ENCODE measurements around the gene PARD3.

PARD3 gene

DNA sequence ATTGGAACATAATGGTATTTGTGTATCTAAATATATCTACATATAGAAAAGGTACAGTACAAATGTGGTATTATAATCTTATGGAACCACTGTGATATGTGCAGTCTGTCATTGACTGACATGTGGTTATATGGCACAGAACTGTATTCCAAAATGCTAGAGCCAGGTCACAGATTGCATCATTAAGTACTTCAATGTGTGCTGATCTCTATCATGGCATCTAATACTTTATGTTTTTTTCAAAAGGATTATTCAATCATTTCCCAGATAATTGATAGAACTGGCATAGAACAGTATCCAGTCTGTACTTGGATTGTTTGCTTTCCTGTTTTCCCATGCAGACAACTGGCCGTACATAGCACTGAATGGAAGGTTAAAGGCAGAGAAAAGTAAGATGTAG, 662.7 kb downstream of the PARD3 start:
- no peak for DNase-seq

DNA sequence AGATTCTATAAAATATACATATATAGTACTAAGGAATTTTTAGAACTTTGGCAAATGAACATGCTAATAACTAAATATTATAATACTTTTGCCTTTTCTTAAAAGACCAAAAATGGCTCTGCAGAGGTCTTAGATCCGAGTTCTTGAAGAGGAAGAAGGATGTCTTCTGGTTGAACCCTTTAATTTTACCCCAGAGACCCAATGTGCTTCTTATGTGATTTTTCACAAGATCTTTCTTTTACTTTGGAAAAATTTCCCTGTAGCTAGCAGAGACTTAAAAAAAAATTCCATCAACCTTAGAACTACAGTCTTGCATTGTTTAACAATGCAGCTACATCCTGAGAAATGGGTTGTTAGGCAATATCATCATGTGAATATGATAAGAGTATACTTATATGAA, 663.2 kb downstream of the PARD3 start:
- no peak for DNase-seq

DNA sequence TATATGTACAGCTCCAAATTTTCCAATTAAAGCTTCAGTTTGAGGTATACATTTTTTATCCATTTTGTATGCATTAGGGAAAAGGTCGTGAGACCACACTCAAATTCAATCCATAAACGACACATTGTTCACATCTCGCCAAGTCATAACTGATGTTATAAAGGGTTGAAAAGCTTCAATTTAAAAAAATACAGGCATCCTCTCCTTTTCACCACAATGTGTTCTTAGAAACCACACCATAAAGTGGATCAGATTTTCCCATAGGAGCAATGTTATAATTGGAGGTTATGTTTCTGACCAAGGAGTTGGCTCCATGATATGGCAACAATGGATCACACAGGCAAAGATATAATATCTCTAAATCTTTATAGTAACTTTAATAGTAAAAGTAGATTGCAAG, 663.6 kb downstream of the PARD3 start:
- DNase-seq = no peak

DNA sequence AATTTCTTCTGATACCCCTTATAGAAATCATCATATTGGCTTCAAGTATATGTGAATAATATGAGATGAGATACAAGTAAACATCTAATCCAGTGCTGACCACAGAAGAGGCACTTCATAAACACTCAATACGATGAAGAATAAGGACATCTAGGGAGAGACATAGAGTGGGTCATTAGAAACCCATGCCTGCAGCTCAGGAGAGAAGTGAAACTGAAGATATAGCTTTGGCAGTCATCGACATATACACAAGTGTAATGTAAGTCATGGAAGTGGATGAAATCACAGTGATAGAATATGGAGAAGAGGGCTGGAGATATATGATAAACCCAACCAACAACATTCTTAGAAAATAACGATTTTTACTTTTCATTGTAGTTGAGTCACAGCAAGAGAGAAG, 665.0 kb downstream of the PARD3 start:
- no peak for DNase-seq

DNA sequence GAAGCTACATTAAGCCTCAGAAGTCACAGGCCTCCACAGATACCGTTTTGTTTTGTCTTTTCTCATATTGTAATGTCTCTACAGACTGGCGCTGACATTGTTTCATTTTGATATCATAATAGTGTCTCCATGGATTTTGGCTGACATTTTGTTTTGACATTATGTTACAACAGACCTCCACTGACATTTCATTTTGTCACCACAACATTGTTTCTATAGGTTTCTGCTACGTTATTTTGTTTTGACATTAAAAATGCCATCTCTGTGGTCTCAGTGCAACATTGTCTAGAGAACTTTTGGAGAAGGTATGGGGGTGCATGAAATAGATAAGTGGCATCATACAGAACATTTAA, 666.8 kb downstream of the PARD3 start:
- DNase-seq = no peak

DNA sequence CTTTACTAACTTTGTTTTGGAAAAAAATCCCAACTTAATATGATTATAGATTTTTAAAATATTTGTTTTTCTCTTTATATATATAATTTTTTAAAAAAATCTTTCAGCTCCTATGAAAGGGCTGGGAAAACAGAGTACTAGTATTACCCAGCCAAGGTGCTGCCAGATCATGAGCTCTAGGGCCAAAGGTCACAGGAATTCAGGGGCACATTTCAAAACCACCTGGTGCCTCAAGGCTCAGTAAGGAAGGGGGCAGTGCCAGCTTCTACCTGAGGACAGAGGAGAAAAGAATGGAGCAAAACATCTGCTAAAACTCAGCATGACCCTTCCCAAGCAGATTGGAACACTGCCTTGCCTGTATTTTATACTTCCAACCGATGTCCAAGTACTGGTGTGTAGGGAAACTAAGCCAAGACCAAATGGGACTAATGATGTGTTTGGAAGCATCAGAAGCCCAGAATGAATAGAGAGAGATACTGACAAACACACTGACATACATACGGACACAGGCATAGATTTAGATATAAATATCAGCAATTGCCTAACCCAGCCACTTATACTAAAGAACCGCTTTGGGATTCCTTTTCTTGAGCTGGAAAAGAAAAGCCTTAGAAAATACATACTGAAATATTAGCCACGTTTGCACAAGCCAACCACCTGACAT, 667.3 kb downstream of the PARD3 start:
- DNase-seq = no peak

DNA sequence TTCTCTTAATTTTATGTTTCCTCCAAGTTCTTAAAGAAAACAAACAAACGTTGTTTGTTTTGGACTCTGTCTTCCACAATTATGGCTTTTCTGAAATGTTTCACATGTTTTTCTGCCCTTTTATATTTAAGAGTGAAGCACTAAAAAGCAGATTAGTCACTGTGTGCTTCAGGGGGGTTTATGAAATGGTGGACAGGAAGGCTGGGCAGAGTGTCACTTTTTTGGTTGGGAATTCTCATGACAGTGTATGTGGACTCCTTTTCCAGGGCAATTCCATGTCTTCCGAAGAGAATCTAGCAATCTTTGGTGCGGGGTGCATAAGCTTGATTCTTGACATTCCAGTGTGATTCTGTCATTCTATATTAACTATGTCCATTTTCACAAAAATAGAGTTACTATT, 669.4 kb downstream of the PARD3 start:
- DNase-seq = no peak

DNA sequence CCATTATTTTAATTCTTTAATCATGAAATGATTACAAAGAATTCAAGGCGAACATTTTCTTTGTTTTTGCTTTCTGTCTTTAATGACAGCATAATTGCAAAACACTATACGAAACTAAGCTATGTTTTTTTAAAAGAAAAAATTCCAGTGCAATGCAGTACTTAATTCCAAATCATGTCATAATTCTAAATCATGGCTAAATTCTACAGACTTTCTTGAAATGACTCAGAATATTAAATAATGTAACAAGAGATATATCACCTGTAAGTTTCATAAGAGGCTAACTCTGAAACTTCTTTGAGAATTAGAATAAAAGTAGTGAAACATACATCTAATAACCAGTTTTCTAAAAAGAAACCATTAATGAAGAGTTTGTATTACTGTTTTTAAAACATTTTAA, 671.6 kb downstream of the PARD3 start:
- no peak for DNase-seq

DNA sequence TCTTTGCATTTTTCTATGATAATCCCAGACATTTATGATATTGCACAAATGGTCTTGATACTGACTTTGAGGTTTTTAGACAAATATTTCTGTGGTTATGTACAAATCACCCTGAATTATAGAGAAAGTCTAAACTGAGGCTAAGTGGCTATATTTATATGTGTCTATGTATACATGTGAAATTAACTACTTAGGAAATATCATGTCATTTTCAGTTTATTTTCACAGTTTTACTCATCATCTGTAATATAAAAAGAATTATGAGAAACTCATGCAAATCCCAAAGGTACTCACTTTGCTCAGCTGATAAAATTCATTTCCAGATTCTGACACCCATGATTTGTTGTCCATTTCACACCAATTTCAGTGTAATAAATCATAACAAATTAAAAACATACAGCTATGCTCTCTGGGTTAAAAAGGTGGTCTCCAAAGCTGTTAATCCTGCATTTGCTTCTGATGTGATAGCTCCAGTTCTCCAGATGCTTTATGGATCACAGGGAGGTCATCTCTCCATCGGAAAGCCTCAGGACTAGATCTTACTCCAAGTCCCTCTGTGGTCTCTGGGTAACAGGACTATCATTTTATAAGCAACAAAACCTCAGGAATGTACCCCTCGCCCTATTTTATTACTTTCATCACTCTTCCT, 673.9 kb downstream of the PARD3 start:
- DNase-seq = no peak

DNA sequence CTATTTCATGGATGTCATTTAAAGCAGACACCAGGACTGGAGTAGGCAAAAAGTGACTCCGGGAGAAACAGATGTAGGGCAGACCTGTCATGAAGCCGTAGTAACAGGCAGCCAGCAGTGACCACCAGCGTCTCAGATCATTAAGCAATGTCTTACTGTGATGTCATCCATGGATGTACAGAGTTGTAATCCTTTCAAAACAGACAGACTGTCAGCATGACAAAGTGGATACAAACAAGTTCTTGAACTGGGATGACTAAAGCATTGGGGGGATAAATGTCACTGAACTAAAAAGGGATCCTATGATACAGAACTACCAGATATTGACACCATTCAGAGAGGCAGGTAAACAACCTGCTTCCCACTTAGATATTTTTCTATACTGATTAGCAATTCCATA, 675.5 kb downstream of the PARD3 start:
- no peak for DNase-seq

DNA sequence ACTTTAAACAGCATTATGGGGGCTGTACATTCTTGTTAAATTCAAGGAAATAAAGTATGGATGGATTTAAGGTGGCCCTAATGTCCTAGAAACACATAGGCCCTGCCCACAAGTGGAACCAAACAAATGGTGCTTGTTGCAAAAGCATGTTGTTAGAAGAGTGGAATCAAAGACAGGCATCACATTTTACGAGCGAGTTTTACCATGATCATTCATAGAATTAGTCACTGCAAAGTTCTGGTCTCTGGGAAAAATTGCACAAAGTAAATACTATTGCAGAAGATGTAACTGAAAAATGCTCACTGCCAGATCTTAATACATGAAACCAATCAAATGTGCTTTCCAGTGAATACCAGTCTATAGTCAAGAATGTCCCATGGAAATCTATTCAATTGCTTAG, 677.1 kb downstream of the PARD3 start:
- no peak for DNase-seq

DNA sequence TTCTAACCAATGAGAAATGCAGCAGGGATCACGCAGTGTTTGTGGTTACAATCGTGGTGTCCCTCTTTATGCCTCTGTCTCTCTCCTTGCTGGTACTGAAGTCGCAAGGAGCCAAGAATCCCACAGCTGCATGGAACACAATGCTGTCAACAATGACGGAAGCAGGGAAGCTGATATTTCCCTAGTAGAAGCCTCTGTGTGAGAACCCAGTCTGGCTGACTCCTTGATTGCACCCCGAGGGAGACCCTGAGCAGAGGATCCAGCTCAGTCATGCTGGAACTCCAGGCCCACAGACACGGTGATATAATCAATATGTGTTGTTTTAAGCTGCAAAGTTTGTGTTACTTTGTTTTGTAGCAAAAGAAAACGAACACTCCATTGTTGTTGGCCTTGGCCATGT, 677.9 kb downstream of the PARD3 start:
- no peak for DNase-seq

DNA sequence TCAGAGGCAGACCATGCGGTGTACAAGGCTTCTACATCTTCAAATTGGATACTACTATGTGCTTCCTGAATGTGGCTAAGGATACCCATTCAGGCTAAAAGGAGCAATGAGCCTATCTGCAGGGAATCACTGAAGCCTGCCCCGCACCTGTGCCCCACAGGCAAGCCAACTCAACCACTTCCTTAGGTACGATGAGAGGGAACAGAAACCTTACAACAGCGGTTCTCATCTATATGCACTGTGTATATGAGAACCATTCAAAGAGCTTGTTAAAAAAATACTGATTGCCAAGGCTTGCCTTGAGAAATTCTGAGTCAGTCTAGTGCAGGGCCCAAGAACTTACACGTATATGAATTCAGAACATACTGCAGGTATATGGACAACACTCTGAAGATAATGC, 679.6 kb downstream of the PARD3 start:
- DNase-seq = no peak

DNA sequence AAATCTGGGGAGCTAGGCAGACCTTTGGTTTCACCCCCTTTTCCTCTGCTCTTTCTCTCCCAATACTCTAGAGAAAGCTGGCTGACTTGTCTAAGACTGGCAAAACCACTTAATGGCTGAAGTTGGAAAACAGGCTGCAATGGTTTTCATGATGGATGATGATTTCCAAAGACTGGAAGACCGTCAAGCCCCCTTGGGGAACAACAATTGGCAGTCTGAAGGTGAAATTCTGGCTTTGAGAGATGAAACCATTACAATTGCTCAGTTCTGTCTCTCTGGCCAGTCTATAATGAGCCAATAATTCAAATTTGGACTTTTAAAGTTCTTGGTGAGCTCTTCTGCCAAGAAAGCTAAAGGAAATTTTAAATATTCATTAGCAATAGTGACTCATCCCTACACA, 680.5 kb downstream of the PARD3 start:
- DNase-seq = no peak

DNA sequence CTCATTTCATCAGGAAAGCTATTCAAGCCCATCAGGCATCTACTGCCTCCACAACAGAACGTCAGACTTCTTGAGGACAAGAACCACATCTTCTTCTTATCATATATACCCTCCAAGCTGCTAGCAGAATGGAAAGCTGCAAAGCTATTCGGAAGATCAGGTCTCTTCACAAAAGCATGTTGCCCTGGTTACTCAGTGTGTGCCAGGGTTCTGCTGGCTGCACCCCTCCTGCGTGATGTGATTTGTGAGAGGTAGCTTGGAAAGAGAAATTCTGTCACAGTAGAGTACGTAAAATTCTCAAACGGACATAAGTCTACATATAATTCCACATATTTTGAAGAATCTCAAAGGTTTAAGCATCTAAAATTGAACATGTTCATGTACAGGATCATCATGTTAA, 681.7 kb downstream of the PARD3 start:
- DNase-seq = no peak

DNA sequence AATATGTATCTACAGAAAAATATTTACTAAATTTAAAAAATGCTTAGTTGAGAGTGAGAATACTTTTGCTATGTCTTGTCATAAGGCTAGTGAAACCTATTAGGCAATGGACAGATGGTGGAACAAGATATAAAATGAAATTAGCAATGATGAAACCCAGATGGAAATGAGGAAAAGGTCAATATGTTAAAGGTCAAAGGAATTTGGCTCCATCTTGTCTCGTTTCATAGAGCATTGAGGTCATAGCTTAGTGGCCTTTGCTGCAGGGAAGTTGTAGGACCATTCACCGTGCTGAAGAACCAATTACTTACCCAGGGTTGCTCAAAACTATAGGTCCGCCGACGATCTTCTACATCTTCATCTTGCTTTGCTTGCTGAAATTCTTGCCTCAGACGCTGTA, 683.9 kb downstream of the PARD3 start:
- DNase-seq = no peak

DNA sequence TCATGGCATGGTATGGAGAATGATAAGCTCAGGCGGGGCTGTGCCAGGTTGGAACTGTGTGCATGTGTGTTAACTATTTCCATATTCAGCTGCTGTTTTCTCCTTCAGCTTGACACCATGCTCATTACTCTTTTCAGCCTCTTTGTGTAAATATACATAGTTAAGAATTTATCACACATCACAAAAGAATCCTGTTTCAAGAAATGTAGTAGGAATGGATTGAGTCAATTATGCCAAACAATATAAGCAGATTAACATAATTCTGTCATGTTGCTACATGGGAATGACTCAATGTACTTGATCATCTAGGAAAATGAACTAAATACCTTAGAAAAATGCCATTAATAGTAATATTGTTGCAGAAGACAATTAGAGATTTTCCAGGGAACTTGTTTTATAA, 687.4 kb downstream of the PARD3 start:
- DNase-seq = no peak

DNA sequence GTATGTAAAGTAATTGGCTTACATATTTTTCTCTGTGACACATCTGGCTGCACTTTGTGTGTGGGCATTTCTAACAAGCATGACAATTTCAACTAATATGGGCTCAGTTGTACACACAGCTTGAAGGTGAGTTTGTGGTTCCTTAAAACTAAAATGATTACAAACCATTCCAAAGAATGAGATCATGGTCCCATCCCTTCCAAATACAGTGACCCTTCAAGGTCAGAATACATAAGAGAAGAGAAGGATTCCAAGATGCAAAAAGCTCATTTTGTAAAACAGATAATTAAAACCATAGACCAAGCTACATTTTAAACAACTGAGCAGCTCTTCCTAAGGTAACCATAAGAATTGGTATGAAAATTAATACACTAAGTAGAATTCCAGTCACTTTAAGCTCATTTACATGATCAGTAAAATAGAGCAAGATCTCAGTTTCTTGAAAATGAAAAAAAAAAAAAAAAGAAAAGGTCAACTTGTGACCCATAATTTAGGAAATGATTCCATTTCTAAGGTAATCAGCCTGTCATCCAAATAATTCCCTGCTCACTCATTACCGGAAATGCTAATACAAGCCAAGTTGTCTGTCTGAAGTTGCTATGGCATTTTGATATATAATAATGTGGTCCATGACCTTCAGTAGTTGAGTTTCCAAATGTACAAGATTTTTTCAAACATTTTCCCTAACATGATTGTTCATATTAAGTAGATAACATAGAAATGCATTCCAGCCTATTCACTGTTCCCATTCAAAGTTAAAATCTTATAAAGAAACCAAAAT, 688.5 kb downstream of the PARD3 start:
- DNase-seq = no peak

DNA sequence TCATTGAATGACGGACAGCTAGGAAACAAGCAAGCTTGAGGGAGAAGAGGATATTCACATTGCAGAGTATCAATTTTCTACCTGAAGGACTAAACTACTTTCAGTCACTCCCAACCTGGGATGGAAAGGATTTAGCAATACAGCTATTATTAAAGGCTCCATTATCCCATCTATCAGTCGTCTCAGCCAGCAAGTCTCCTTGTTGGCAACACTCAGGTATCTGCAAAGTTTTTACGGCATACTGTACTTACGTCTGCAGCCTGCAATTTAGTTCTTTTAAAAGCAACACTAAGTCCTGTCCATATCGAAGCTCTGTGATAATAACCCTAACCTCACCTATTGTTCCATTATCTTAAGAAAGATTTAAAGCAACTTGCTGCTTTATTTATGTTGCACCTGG, 689.4 kb downstream of the PARD3 start:
- DNase-seq = no peak

DNA sequence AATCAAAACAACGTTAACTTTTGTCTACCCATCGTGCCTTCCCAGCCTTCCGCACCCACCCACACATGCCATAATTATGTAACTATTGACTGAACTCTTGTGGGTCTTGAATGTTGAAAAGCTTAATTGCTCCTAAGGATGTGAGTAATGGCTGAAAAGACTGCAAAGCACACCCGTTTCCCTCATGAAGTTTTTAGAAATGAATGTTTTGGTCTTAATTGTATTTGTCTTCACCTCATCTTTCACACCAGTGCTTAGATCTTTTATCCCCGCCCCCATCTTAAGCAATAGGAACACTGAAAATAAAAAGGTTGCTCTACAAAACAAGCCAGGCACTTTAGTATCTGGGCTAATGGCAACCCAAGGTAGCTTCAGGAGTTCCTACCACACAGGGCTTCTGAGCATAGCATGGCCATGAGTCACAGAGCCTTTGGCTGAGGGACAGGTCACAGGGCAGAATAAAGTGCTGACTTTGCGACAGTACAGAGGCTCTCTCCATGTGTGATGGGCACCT, 690.5 kb downstream of the PARD3 start:
- no peak for DNase-seq

DNA sequence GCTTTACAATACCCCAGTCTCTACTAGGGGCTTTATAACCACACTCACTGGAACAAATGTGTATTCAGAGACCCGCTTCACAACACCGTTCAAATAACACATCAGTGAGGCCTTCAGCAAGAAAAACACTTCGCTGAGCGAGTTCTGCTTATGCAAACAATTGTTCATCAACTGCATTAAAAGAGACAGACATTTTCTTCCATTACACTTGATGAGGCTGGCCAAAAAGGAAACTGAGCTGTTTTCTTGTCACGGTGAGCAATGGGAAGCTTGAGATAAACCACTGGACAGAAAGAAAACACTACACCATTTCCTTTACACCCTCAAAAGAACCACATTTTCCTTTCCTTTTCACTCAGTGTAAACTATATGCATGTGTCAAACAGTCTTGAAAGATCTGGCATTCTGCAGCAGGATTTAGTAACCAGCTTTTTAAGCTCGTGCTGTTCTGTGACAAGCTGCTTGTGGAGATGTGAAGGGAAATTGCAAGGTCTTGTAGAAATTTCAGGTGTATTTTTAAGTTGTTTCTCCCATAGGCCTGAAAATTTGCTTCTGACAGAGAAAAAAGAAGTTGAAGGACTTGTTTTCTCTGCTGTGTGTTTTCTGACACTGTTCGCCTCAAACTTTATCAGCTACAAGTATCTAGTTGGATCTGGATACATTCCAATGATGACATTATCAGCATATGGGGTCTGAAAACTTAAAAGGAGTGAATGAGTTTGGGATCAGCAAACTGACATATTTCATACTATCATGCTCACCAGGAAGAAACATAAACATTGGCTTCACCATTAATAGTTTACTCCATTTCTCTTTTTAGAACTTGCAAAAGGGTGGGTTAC, 693.1 kb downstream of the PARD3 start:
- DNase-seq = no peak

DNA sequence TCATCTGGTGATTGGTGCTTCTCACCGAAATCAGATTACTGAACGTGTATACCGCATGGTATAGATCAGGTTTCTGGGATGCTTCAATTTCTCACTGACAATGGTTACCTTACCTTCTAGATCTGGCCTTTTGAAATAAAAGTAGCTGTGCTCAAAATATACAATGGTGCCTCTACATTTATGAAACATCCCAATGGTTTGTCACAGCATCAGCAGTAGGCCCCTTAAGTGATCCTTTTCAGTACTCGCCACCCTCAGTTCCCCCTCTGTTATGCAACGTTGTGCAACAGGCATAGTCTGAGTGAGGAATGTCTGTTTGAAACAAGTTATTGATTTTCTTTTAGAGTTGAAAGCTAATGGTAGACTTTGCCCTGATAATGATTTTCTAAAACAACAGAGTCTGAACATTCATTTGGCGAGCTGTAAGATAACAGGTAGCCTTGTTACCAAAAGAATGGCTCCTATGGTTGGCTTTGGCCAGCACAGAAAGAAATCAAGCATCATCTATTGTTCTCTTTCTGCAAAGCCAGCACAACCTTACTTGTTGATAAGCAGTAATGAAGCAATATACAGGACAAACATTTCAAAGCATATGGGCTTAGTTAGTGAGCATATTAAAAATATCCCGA, 693.9 kb downstream of the PARD3 start:
- DNase-seq = no peak

Measured in C1 segment of cervical spinal cord (tissue), 14 donors.